HepG2 (cell line): ENCODE data around the gene AKT3. TPM values are rescaled to one million over a fixed set of nuclear protein-coding genes. Genes with fewer than 3 reads are reported as not detected.

Experiments
- ATAC-seq: fragments of 200-7000 bp; cut with Tn5 transposase; 3 replicates; pipeline ENCODE4 v1.9.1; 2020; ENCODE audit warnings: mild to moderate bottlenecking, moderate library complexity
- BruUV-seq: library from RNA; stranded (reverse); fragments of 400-500 nt; replicated peaks from 2 replicates; lab custom pipeline; 2021; lab: Mats Ljungman, UMichigan
- CTCF ChIA-PET: fragments of 300-600 bp; formaldehyde crosslinking; extraction: SDS; loops from one replicate; lab custom pipeline; 2021; ENCODE audit warnings: low total read pairs, inconsistent platforms, low intra/inter-chr PET ratio; lab: Yijun Ruan, JAX
- POLR2A ChIA-PET: fragments of 350-600 bp; sonication (Branson Sonifier 250); formaldehyde crosslinking; loops from one replicate; lab custom pipeline; 2020; ENCODE audit warnings: antibody characterized with exemption, inconsistent platforms; lab: Yijun Ruan, JAX
- DNase-seq: peaks from one replicate; pipeline ENCODE4 v3.0.0-alpha.2; 2015; ENCODE audit warnings: low spot score
- FAIRE-seq: peaks from 3 replicates; lab custom pipeline; 2011; peaks lifted over from hg19 to GRCh38; lab: Jason Lieb, UNC
- H2AFZ ChIP-seq: one replicate; pipeline ENCODE4 v1.6.1; 2011; ENCODE audit warnings: low read length, inconsistent platforms
- H3K27ac ChIP-seq: fragments of 300-600 bp; 3 replicates; pipeline ENCODE4 v1.8.0; 2011; ENCODE audit warnings: mixed run types, mild to moderate bottlenecking, mixed read lengths, low read length, inconsistent platforms; ENCODE audit not compliant: insufficient read depth; ENCODE audit errors: extremely low read length
- H3K27me3 ChIP-seq, 2 experiments: fragments of 200-600 bp in 1 of 2; 2 replicates in 1 of 2; 3 replicates in 1 of 2; pipeline versions ENCODE4 v1.6.0 to v1.8.0; 2011; ENCODE audit warnings: low read length in 2 of 2, mild to moderate bottlenecking in 2 of 2, moderate library complexity in 2 of 2, inconsistent platforms in 1 of 2; ENCODE audit not compliant: insufficient read depth in 2 of 2, control insufficient read depth in 1 of 2
- H3K36me3 ChIP-seq, 2 experiments: fragments of 200-600 bp in 1 of 2; replicated peaks in 1 of 2; 2 replicates in 1 of 2; 3 replicates in 1 of 2; pipeline versions ENCODE4 v1.5.1 to v1.8.0; 2011; ENCODE audit warnings: low read length in 2 of 2, inconsistent platforms in 1 of 2; ENCODE audit not compliant: insufficient read depth in 2 of 2, control insufficient read depth in 1 of 2
- H3K4me1 ChIP-seq: 2 replicates; pipeline ENCODE4 v1.5.1; 2012; ENCODE audit warnings: low read length, inconsistent platforms; ENCODE audit not compliant: insufficient read depth
- H3K4me2 ChIP-seq: 2 replicates; pipeline ENCODE4 v1.6.0; 2011; ENCODE audit warnings: low read depth, low read length, inconsistent platforms
- H3K4me3 ChIP-seq, 3 experiments: fragments of 200-600 bp in 1 of 3; sonication (generic), shearing (Covaris generic) in 1 of 3; replicated peaks in 1 of 3; 2 replicates each; pipeline ENCODE4 v1.5.1; 2011 to 2016; ENCODE audit warnings: low read length in 3 of 3, inconsistent platforms in 2 of 3, low read depth in 2 of 3, mild to moderate bottlenecking in 2 of 3, control low read depth in 1 of 3, mixed read lengths in 1 of 3; ENCODE audit not compliant: insufficient read depth in 1 of 3
- H3K79me2 ChIP-seq: one replicate; pipeline ENCODE4 v1.6.1; 2011; ENCODE audit warnings: low read length, inconsistent platforms; ENCODE audit not compliant: insufficient read depth
- H3K9ac ChIP-seq: 2 replicates; pipeline ENCODE4 v1.6.0; 2011; ENCODE audit warnings: mild to moderate bottlenecking, low read depth, low read length, inconsistent platforms; ENCODE audit not compliant: insufficient read depth
- H3K9me3 ChIP-seq: 2 replicates; pipeline ENCODE4 v1.5.1; 2012; ENCODE audit warnings: mild to moderate bottlenecking, low read length
- H4K20me1 ChIP-seq: 2 replicates; pipeline ENCODE4 v1.6.0; 2011; ENCODE audit warnings: inconsistent platforms, mild to moderate bottlenecking, low read length, moderate library complexity; ENCODE audit not compliant: insufficient read depth
- ASH2L ChIP-seq: fragments of 300-600, 200-600 bp; sonication (generic); IDR thresholded peaks from 2 replicates; pipeline ENCODE4 v1.7.0; 2017; ENCODE audit warnings: low read depth, mild to moderate bottlenecking, moderate library complexity, mixed read lengths, low read length; ENCODE audit not compliant: insufficient read length
- ATF1 ChIP-seq: IDR thresholded peaks from 2 replicates; pipeline ENCODE4 v1.6.1; 2016; ENCODE audit warnings: mild to moderate bottlenecking, control low read depth
- NAIF1 ChIP-seq: sonication (generic); formaldehyde crosslinking; IDR thresholded peaks from 2 replicates; pipeline ENCODE4 v1.5.0; 2020; ENCODE audit warnings: mild to moderate bottlenecking, missing genetic modification reagents, borderline replicate concordance
- NR2F6 ChIP-seq, 2 experiments: IDR thresholded peaks; 2 replicates each; pipeline ENCODE4 v1.6.1; 2016; ENCODE audit warnings: antibody characterized with exemption in 1 of 2, mild to moderate bottlenecking in 1 of 2
- PHF21A ChIP-seq: sonication (generic); formaldehyde crosslinking; IDR thresholded peaks from 2 replicates; pipeline ENCODE4 v1.5.0; 2020; ENCODE audit warnings: mild to moderate bottlenecking, missing genetic modification reagents
- RFXANK ChIP-seq: IDR thresholded peaks from 2 replicates; pipeline ENCODE4 v1.6.1; 2016
- SMARCC2 ChIP-seq: fragments of 450-650 bp; IDR thresholded peaks from 2 replicates; pipeline ENCODE4 v1.6.1; 2017; ENCODE audit warnings: antibody characterized with exemption, mild to moderate bottlenecking
- TCF12 ChIP-seq, 2 experiments: fragments of 450-650 bp in 1 of 2; sonication (generic) in 1 of 2; formaldehyde crosslinking in 1 of 2; IDR thresholded peaks; 2 replicates each; pipeline versions ENCODE4 v1.6.1 to v1.8.0; 2017 to 2022; ENCODE audit warnings: antibody characterized with exemption in 1 of 2, mild to moderate bottlenecking in 1 of 2, missing genetic modification reagents in 1 of 2, moderate library complexity in 1 of 2
- ZBTB14 ChIP-seq: sonication (generic); formaldehyde crosslinking; IDR thresholded peaks from 2 replicates; pipeline ENCODE4 v1.4.0; 2020; ENCODE audit warnings: missing genetic modification reagents
- ZC3H13 ChIP-seq: sonication (generic); formaldehyde crosslinking; IDR thresholded peaks from 2 replicates; pipeline ENCODE4 v1.8.1; 2023; ENCODE audit warnings: mild to moderate bottlenecking, missing genetic modification reagents, moderate library complexity
- ZNF205 ChIP-seq: IDR thresholded peaks from 2 replicates; pipeline ENCODE4 v1.6.1; 2018; ENCODE audit warnings: missing biosample characterization, missing genetic modification reagents
- ZNF350 ChIP-seq: sonication (generic); formaldehyde crosslinking; IDR thresholded peaks from 2 replicates; pipeline ENCODE4 v1.4.0; 2020; ENCODE audit warnings: mild to moderate bottlenecking, low read depth, missing genetic modification reagents, borderline replicate concordance
- ZNF451 ChIP-seq: sonication (generic); formaldehyde crosslinking; IDR thresholded peaks from 2 replicates; pipeline ENCODE4 v1.5.0; 2020; ENCODE audit warnings: mild to moderate bottlenecking, missing genetic modification reagents
- ZNF468 ChIP-seq: sonication (generic); formaldehyde crosslinking; IDR thresholded peaks from 2 replicates; pipeline ENCODE4 v1.8.0; 2022; ENCODE audit warnings: mild to moderate bottlenecking, moderate library complexity, missing genetic modification reagents
- ZNF530 ChIP-seq: sonication (generic); formaldehyde crosslinking; IDR thresholded peaks from 2 replicates; pipeline ENCODE4 v1.5.0; 2020; ENCODE audit warnings: low read depth, mild to moderate bottlenecking, missing genetic modification reagents
- ZNF552 ChIP-seq: sonication (generic); formaldehyde crosslinking; IDR thresholded peaks from 2 replicates; pipeline ENCODE4 v1.9.0; 2022; ENCODE audit warnings: missing genetic modification reagents, mild to moderate bottlenecking, borderline replicate concordance
- ZNF710 ChIP-seq: sonication (generic); formaldehyde crosslinking; IDR thresholded peaks from 2 replicates; pipeline ENCODE4 v1.5.0; 2020; ENCODE audit warnings: mild to moderate bottlenecking, missing genetic modification reagents, borderline replicate concordance
- ZNF772 ChIP-seq: sonication (generic); formaldehyde crosslinking; IDR thresholded peaks from 2 replicates; pipeline ENCODE4 v1.5.0; 2020; ENCODE audit warnings: mild to moderate bottlenecking, missing genetic modification reagents
- WGBS: methylation state at CpG from one replicate; pipeline ENCODE4 v1.1.6; 2017; ENCODE audit warnings: low lambda C conversion rate; 5-methylcytosine and 5-hydroxymethylcytosine counted together
- in situ Hi-C: cut with HindIII; loops from 2 replicates; pipeline ENCODE4 v1.10.0; 2017; ENCODE audit warnings: low pct_unique_long_range_greater_than_20kb; ENCODE audit not compliant: extremely low pct_ligation_motif_present
- intact Hi-C: fragments of 100-400 bp; cut with micrococcal nuclease; formaldehyde crosslinking; loops from one replicate; pipeline ENCODE4 v1.10.0; 2022; ENCODE audit not compliant: unreplicated experiment
- polyA plus RNA-seq, 8 experiments: library from polyadenylated mRNA; depleted of rRNA in 3 of 8; stranded (reverse) in 7 of 8; unstranded in 1 of 8; fragments of >200 nt; fragmentation: Illumina TruSeq in 4 of 8; extraction: Trizol in 4 of 8; gene quantifications; 2 replicates each; pipeline versions ENCODE4 v1.2.1 to v1.2.3, GENCODE V29; 2011 to 2016; ENCODE audit warnings: low read depth in 4 of 8, missing spikeins in 1 of 8, mixed read lengths in 1 of 8; ENCODE audit not compliant: insufficient read depth in 1 of 8
- total RNA-seq, 5 experiments: library from RNA; depleted of rRNA; stranded (reverse); fragments of >200 nt; fragmentation: Illumina TruSeq; extraction: Trizol; gene quantifications; 2 replicates each; pipeline ENCODE4 v1.2.3, GENCODE V29; 2016; ENCODE audit warnings: low read depth in 1 of 5
- TF ChIP-seq, protein P1 (sequence below): sonication (generic); formaldehyde crosslinking; IDR thresholded peaks from 2 replicates; pipeline ENCODE4 v1.4.0; 2020; ENCODE audit warnings: missing genetic modification reagents, borderline replicate concordance

The AKT3 gene
- total and polyA plus RNA-seq, 2 of the 13 experiments (the other 11 are each of a cell fraction or from before 2014, with no cell fraction given): 0.07 TPM

GRCh38 chr1:243796016-243796415 is 54.0 kb downstream of the AKT3 start (continued):
- TF ChIP-seq ZNF710 (no peak), ZNF530 (no peak), ZC3H13 (CRISPR knock-in tag) (no peak), PHF21A (CRISPR knock-in tag) (no peak), NR2F6 (IDR thresholded peaks at IDR 0.05) (no peak), NR2F6 (CRISPR knock-in tag; IDR thresholded peaks at IDR 0.05) (no peak)

DNA sequence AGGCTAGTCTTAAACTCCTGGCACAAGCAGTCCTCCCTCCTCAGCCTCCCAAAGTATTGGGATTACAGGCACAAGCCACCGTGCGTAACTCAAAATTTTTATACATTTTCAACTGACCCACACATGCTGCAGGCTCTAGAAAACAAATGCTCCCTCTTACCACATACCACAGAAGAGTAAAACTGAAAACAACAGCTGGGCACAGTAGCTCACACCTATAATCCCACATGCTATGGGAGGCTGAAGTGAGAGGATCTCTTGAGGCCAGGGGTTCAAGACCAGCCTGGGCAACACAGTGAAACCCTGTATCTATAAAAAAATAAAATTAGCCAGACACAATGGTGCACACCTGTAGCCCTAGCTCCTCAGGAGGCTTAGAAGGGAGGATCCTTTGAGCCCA is 56.7 kb downstream of the AKT3 start:
- no peaks in the 10 kb centered on the region for H3K79me2 ChIP-seq
- CTCF ChIA-PET: no interaction called here

More for the DNA sequence above, 56.7 kb downstream of the AKT3 start:
- WGBS: 43% methylated on average over 2 of the region's 2 CpGs
- Histone ChIP-seq H2AFZ (no peak overlapping the region), H3K4me1 (no peaks in the 10 kb centered on the region), H3K36me3 (no peaks in the 10 kb centered on the region), H3K27ac (no peak overlapping the region), H3K4me3 (no peak overlapping the region), H3K9ac (no peak overlapping the region), H3K9me3 (no peaks in the 10 kb centered on the region), H3K4me2 (no peak overlapping the region), H4K20me1 (no peaks in the 10 kb centered on the region), H3K27me3 (no peaks in the 10 kb centered on the region)
- BruUV-seq: no TSS peak
- DNase-seq: no peak
- intact Hi-C loops (no loop called here), in situ Hi-C loops (no loop called here)
- no peak for ATAC-seq
- no peak for FAIRE-seq
- POLR2A ChIA-PET: no interaction called here
- TF ChIP-seq SMARCC2: no peak
- TF ChIP-seq ATF1 (CRISPR knock-in tag): no peak
- TF ChIP-seq NAIF1: no peak
- no peak for TF ChIP-seq ZNF468 (CRISPR knock-in tag)
- TF ChIP-seq RFXANK (CRISPR knock-in tag): no peak
- TF ChIP-seq, protein P1, sequence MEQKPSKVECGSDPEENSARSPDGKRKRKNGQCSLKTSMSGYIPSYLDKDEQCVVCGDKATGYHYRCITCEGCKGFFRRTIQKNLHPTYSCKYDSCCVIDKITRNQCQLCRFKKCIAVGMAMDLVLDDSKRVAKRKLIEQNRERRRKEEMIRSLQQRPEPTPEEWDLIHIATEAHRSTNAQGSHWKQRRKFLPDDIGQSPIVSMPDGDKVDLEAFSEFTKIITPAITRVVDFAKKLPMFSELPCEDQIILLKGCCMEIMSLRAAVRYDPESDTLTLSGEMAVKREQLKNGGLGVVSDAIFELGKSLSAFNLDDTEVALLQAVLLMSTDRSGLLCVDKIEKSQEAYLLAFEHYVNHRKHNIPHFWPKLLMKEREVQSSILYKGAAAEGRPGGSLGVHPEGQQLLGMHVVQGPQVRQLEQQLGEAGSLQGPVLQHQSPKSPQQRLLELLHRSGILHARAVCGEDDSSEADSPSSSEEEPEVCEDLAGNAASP (CRISPR knock-in tag): no peak
- TF ChIP-seq ZNF350 (CRISPR knock-in tag): no peak
- no peak for TF ChIP-seq ZNF552 (CRISPR knock-in tag)
- no peak for TF ChIP-seq ZNF205 (CRISPR knock-in tag)
- no peak for TF ChIP-seq ASH2L
- no peak for TF ChIP-seq ZBTB14 (CRISPR knock-in tag)
- TF ChIP-seq TCF12 (IDR thresholded peaks at IDR 0.05): no peak
- TF ChIP-seq TCF12 (CRISPR knock-in tag; IDR thresholded peaks at IDR 0.05): no peak
- no peak for TF ChIP-seq ZNF772 (CRISPR knock-in tag)
- TF ChIP-seq ZNF451 (CRISPR knock-in tag): no peak
